H1 (cell line): ENCODE results near the gene ZNF747. TPM values are rescaled to one million over a fixed set of nuclear protein-coding genes. Genes with fewer than 3 reads are reported as not detected.

ENCODE experiments used
- CBX5 ChIP-seq: fragments of 300-800, 300-1000 bp; sonication (generic); IDR thresholded peaks from 2 replicates; pipeline ENCODE4 v1.7.1; 2016; ENCODE audit warnings: antibody characterized with exemption, low read length, low read depth
- RXRA ChIP-seq: IDR thresholded peaks from 2 replicates; pipeline ENCODE4 v1.6.1; 2011; ENCODE audit warnings: low read depth, mild to moderate bottlenecking, low read length, moderate library complexity; ENCODE audit not compliant: insufficient read depth
- SP2 ChIP-seq: IDR thresholded peaks from 2 replicates; pipeline ENCODE4 v1.6.1; 2012; ENCODE audit warnings: mild to moderate bottlenecking, low read length, inconsistent platforms
- polyA plus RNA-seq, 7 experiments: library from polyadenylated mRNA; depleted of rRNA in 3 of 7; stranded (reverse) in 5 of 7; unstranded in 2 of 7; fragments of >200 nt in 5 of 7; fragments of 200-250 nt in 2 of 7; gene quantifications; 1 replicate in 5 of 7; 2 replicates in 1 of 7; 4 replicates in 1 of 7; pipeline versions ENCODE4 v1.2.1 to v1.2.3, GENCODE V29; 2011 to 2013; ENCODE audit warnings: missing spikeins in 2 of 7, mixed read lengths in 2 of 7
- total RNA-seq: library from RNA; stranded (reverse); fragmentation: NEBNext Ultra II Directional; extraction: Animal tissue kit (Norgen Biotek cat#: 25700); gene quantifications from 2 replicates; pipeline ENCODE4 v1.2.1, GENCODE V29; 2021

Gene ZNF747
- total and polyA plus RNA-seq, 2 of the 8 experiments (the other 6 are each of a cell fraction or from before 2014, with no cell fraction given) = 9.9 to 10.3 TPM

GRCh38 chr16:30493941-30494488 is 40.6 kb downstream of the ZNF747 start (continued):
- TF ChIP-seq RXRA (no peak), CBX5 (no peak), SP2 (no peak)
